Measurements from ENCODE around the gene FAR2.
"Not testable (repeated sequence)": the region's sequence is repeated elsewhere in the genome, so short reads cannot be mapped to it uniquely, and the experiment has no call there.

DNA sequence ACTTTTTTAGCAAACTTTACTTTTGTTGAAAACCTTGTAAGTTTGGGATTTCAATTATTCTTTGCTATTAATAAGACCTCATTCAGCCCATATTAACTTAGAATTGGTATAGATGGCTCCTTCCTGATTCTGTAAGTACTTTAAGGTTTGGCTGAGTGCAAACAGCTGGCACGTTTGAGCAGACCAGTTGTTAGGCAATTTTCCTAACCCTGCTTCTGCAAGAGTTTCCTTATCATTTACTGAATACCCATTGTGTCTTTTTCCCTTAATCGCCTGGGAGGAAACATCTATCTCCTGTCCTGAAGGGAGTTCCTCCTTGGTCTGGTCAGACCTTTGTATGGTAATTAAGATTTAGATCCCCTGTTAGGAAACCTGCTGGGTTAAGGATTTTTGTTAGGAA, 20.9 kb downstream of the FAR2 start:
- TF ChIP-seq, protein P1, sequence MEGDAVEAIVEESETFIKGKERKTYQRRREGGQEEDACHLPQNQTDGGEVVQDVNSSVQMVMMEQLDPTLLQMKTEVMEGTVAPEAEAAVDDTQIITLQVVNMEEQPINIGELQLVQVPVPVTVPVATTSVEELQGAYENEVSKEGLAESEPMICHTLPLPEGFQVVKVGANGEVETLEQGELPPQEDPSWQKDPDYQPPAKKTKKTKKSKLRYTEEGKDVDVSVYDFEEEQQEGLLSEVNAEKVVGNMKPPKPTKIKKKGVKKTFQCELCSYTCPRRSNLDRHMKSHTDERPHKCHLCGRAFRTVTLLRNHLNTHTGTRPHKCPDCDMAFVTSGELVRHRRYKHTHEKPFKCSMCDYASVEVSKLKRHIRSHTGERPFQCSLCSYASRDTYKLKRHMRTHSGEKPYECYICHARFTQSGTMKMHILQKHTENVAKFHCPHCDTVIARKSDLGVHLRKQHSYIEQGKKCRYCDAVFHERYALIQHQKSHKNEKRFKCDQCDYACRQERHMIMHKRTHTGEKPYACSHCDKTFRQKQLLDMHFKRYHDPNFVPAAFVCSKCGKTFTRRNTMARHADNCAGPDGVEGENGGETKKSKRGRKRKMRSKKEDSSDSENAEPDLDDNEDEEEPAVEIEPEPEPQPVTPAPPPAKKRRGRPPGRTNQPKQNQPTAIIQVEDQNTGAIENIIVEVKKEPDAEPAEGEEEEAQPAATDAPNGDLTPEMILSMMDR (IDR thresholded peaks at IDR 0.05): not testable (repeated sequence)
- not testable (repeated sequence) for TF ChIP-seq POLR2A (IDR thresholded peaks at IDR 0.05)

All from testis (tissue), 2 donors.